Suprapubic skin (tissue), 3 donors: Measurements from ENCODE around the gene SPIC.

ENCODE experiments used
- EP300 ChIP-seq: sonication (generic); formaldehyde crosslinking; IDR thresholded peaks from one replicate; pipeline ENCODE4 v1.6.1; 2017; ENCODE audit warnings: antibody characterized with exemption
- TF ChIP-seq, protein P1 (sequence below), 2 donors: fragments of 200-600 bp in 1 of 2; fragments of 450-650 bp in 1 of 2; sonication (generic) in 1 of 2; IDR thresholded peaks; one replicate each; pipeline ENCODE4 v1.5.1; 2016 to 2019; ENCODE audit warnings: antibody characterized with exemption in 2 of 2, mild to moderate bottlenecking in 1 of 2, moderate library complexity in 1 of 2

GRCh38 chr12:101488469-101488868 lies 13.3 kb downstream of the SPIC start:
- TF ChIP-seq, protein P1, sequence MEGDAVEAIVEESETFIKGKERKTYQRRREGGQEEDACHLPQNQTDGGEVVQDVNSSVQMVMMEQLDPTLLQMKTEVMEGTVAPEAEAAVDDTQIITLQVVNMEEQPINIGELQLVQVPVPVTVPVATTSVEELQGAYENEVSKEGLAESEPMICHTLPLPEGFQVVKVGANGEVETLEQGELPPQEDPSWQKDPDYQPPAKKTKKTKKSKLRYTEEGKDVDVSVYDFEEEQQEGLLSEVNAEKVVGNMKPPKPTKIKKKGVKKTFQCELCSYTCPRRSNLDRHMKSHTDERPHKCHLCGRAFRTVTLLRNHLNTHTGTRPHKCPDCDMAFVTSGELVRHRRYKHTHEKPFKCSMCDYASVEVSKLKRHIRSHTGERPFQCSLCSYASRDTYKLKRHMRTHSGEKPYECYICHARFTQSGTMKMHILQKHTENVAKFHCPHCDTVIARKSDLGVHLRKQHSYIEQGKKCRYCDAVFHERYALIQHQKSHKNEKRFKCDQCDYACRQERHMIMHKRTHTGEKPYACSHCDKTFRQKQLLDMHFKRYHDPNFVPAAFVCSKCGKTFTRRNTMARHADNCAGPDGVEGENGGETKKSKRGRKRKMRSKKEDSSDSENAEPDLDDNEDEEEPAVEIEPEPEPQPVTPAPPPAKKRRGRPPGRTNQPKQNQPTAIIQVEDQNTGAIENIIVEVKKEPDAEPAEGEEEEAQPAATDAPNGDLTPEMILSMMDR (IDR thresholded peaks at IDR 0.05) = no peak
- TF ChIP-seq EP300 = no peak
